GM18951 (cell line): ENCODE data around the gene SLC2A8.

Experiments
- POLR2A ChIP-seq: IDR thresholded peaks from 4 replicates; pipeline ENCODE4 v1.6.1; 2011; ENCODE audit warnings: mild to moderate bottlenecking; ENCODE audit not compliant: insufficient read length, insufficient read depth; ENCODE audit errors: extremely low read depth
- in situ Hi-C: fragments of 300-500 bp; cut with MboI; formaldehyde crosslinking; loops from one replicate; pipeline ENCODE4 v1.12.0; 2022; ENCODE audit warnings: low sequenced_read_pairs, mixed read lengths, inconsistent platforms; ENCODE audit not compliant: unreplicated experiment

SLC2A8 gene

DNA sequence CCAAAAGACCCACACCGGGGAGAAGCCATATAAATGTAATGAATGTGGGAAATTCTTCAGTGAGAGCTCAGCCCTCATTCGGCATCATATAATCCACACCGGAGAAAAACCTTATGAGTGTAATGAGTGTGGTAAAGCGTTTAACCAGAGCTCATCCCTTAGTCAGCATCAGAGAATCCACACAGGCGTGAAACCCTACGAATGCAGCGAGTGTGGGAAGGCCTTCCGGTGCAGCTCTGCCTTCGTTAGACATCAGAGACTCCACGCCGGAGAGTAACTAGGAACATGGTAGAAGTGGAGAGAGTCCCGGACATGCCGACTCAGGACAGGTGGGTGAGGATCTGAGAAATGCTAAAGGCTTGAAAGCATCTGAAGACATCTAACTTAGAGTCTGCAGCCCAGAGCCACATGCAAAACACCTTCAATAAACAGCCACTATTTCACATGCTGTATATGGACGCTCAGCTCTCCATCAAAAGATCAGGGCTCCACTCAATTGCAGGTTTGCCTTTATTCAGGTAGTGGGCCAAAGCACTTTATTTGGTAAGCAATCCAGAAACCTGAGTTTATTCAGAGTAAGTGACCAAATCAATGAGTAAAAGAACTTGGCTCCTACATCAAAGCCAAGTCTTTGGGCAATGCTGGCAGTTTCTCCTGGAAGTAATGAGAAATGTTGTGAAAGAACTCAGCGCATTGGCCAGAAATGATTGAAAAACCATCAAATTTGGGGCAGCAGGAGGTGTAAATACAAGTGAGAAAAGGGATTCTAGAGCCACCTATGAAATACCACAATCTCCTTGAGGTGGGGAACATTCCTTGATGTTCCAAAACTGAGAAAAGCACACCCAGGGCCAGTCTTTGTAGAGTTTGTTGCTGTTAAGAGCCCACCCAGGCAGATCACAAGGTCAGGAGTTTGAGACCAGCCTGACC is 48.2 kb downstream of the SLC2A8 start:
- TF ChIP-seq POLR2A: peak; percentile 13
- in situ Hi-C loops: no loop called here

DNA sequence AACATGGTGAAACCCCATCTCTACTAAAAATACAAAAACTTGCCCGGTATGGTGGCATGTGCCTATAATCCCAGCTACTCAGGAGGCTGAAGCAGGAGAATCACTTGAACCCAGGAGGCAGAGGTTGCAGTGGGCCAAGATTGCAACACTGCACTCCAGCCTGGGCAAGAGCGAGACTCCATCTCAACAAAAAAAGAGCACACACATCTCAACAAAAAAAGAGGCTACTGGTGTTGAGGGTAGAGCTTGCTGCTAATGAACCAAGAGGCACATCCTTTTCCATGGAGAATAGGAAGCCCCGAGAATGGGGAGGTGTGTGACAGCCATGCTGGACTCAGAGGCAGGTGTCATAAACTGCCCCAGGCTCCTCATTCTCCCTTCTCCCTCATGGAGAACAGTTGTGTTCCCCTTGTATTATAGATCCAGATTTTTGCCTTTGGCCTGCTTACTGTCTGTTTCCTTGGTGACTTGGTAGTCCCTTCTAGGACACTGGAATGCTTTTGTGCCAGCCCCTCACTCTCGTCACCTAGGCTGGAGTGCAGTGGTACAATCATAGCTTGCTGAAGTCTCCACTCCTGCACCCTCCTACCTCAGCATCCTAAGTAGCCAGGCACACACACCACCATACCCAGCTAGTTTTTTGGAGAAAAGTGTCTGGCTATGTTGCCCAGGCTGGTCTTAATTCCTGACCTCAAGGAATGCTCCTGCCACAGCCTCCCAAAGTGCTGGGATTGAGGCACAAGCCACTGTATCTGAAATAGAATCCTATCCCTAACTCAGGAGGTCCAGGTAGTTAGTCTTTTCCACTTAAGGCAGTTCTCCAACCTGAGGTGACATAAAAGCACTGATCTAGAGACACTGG is 49.1 kb downstream of the SLC2A8 start:
- in situ Hi-C loops: no loop called here
- peak; percentile 41 for TF ChIP-seq POLR2A

DNA sequence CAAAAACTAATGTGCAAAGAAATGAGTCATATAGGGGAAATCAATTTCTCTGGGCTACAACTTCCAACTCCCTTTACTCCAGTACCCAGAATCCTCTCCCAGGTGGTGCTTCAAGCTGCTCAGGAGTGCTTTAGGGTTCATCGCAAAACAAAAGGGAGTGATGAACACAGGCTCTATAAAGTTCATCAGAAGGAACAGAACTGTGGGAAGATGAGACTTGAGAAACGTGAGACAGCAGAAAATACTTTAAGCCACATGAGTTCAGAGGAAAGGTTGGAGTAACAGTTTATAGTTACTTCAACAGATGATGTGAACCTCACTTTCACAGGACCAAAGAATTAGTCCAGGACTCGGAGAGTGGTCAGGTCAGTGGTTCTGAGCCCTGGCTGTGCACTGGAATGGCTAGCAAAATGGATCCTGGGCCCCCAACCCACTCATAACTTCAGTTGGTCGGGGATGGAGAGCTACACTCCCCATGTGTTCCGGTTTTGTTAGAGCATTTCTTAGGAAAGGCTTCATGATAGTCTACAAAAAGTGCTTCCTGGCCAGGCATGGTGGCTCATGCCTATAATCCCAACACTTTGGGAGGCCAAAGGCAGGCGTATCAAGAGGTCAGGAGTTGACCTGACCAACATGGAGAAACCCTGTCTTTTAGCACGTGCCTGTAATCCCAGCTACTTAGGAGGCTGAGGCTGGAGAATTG is 49.9 kb downstream of the SLC2A8 start:
- peak; percentile 27 for TF ChIP-seq POLR2A
- in situ Hi-C loops: no loop called here

DNA sequence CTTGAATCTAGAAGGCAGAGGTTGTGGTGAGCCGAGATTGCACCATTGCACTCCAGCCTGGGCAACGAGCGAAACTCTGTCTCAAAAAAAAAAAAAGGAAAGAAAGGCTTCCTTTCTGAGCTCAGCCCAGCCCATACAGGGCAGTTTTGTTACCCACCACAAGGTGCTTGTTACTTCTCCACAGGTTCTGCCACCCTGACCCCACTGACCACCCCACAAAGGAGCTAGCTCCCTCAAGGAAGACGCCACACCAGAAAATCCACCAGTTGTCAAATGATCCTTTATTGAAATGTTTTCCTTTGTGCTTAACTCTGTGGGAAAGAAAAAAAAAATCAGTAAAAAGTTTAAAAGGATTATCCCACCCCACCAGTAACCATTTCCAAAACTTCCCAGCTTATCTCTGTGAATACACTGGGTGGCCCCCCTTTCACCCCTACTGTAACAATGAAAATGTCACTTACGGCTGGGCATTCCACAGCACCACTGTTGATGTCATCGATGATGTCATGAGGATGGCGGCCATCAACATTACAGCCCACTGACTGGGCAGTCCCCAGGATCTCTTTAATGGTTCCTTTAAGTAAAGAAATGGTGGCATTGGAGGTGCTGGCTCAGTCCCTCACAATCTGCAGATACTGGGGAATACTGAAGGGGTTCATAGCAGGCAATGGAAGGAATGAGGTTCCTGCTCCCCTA is 50.6 kb downstream of the SLC2A8 start:
- no peak for TF ChIP-seq POLR2A
- in situ Hi-C loops: no loop called here

DNA sequence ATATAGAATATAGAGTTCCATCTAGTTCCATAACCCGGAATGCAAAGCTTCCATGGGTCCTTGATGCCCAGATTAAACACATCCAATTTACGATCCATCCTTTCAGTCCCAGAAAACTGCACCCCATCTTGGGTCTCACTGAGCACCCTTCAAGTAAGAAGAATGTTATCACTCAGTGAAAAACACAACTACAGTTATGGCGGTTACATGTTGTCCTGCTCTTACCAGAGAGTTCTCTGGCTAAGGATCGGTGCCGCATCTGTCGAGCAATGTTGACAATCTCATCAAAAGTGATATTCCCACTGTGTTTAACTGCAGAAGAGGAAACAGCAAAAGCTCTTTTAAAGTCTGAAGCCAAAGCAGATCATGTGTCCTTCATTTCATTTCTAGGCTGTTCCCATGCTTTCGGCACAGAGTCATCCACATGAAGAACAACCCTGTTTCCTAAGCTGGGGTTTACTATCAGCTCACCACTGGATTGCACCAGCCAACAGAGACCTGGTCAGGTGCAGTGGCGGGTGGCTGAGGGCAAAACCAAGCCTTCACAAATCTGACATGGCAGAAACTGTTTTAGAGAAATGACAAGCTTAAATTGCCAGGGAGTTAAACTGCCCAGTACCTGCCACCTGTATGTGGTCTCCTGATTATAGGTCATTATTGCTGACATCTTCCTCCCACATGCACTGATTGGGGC is 51.3 kb downstream of the SLC2A8 start:
- no peak for TF ChIP-seq POLR2A
- in situ Hi-C loops: no loop called here

DNA sequence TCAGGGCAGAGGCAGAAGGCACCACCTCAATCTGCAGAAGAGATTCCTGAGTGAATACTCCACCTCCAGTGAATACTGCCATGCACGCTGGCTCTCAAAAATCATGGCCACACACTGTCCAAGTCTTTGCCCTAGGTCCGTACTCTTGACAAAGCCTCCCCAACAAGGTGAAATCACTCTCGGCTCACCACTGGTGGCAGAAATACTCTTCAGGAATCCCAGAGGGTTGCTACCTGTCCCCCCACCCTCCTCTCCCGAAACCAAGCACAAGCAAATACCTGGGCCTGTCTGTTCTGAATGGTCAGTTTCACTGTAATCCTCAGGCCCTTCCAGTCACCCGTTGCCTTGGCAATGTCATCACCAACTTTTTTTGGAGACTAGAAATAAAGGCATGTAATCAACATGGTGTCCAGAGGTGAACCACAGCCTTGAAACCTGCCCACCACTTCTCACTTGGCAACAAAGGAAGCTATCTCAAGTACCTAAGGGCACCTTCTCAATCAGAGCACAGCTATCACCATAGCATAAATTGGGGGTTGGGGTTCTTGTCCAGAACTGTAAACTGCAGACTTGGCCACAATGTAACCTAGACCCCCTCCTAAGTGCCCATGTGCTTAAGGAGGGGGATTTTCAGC is 52.5 kb downstream of the SLC2A8 start:
- TF ChIP-seq POLR2A: peak; percentile 19
- in situ Hi-C loops: no loop called here

DNA sequence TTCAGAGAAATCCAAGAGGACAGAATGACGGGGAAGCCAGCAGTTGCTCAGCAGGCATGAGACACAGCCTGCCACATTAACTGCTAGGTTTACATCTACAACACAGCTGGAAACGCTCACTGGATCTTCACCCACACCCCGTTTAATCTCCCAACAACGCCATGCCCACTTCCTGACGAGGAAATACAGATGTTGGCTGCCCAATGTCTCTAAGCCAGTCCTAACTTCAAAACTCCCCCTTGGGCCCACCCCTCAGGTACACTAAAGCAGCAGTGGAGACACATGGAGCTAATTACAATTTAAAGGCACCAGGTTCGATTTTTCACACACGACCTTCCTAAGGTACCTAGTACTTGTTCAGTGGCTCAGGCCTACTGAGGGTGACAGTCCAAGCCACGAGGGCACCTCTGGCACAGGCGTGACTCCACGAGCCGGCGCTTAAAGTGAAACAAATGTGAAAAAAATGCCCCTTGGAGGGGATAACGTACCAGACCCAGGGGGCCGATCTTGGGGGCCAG is 53.3 kb downstream of the SLC2A8 start:
- TF ChIP-seq POLR2A: no peak
- in situ Hi-C loops: no loop called here

DNA sequence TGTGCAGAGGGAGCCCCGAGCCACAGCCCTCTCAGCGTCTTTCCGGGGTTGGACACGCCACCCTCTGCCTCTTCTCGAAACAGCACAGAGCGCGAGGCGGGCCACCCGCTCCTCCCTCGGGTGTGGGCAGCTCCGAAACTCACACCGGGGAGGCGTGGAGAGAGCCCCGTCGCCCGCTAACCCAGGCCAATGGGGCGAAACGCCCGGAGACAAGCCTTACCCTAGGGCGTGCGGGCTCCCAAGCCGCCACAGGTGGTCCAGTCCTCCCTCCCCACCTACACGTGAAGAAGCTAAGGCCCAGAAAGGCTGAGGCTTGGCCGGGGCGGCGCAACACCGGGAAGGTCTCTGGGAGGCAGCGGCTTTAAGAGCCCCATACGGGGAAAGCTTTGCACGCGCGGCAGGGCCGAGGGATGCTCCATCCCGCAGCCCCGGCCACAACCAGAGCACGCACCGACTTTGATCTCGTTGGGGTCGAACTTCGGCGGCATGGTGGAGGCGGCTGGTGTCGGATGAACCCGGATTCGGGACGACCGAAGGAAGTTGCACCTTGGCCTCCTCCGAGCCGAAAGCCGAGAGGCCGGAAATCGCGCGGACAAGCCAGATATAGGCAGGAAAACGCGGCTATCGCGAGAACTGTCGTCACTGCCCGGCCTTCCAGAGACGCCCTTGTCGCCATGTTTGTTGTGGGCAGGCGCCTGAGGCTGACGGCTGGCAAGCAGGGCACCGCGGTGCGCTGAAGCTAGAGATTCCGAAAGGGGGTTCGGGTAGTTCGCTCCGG is 54.0 kb downstream of the SLC2A8 start, which contains the start of the genes LRSAM1 and RPL12:
TSS of gene LRSAM1 (plus strand) at position 681 of the 778 bp plus-strand sequence. CDS start 3,018 bp downstream, outside the sequence.
TSS of gene RPL12 (minus strand) at position 577 of the 778 bp plus-strand sequence. CDS start at position 488, 89 bp downstream.
- in situ Hi-C loops: no loop called here
- peak; percentile 99 for TF ChIP-seq POLR2A

DNA sequence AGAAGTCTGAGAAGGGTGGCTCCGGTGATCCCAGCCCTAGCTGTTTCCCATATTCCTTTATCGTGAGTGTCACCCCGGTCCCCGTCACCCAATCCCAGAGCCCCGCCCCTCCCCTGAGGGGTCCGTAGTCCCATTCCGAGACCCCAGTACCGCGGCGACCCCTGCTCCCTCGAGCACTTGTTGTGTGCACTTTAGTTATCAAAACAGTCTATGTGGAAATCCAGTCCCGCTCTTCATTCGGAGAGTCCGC is 54.6 kb downstream of the SLC2A8 start:
- no peak for TF ChIP-seq POLR2A
- in situ Hi-C loops: no loop called here

DNA sequence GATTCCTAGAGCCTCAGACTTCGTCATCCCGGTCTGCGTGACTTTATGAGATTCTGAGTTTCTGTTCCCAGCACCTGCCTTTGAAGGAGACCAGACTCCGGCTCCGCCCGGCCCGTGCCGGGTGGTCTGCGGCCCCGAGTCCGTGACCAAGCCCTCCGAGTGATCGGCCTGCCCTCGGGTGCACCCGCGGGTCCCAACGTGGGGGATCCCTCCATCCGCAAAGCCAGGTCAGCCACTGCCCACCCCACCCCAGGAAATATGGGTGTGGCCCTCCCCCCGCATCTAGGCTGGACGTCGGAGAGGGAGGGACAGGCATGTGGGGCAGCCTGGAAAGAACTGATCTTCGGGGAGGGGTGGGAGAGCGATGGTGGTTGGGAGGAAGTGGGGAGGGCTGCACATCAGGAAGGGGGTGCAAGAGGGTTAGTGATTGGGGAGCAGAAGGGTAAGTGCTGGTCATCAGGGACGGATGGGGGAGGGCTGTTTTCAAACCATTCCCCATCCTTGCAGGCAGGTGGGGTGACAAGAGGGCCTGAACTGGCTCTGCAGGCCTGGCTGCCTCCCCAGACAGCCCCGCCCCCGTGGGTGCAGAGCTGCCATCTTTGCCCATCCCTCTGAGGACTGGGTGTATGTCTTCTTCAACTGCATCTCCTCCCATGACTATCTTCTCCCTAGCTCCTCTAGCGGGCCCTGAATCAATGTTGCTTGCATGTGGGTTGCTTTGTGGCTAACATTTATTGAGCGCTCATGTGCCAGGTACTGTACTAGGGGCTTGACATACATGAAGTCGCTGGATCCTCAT is 55.1 kb downstream of the SLC2A8 start:
- TF ChIP-seq POLR2A: no peak

DNA sequence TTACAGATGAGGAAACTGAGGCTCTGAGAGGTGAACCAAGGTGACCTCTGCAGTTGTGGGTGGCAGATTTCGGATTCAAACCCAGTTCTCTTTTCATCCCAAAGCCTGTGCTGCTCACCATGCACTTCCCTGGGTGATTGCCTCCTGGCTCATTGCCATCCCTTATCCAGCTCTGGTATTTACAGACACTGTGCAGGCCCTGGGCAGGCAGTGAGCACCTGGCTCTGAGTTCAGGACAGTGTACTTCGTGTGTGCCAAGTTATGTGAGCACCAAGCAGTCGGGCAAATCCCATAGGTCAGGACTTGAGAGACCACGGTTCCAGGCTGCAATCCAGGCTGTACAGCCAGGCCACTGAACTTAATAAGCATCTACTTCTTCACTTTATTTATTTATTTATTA is 55.7 kb downstream of the SLC2A8 start:
- no peak for TF ChIP-seq POLR2A
- in situ Hi-C loops: no loop called here

More for the DNA sequence above, 55.1 kb downstream of the SLC2A8 start:
- in situ Hi-C loops: no loop called here
